Fibroblast of lung (primary cell): ENCODE results near the gene COL25A1. TPM values are rescaled to one million over a fixed set of nuclear protein-coding genes. Genes with fewer than 3 reads are reported as not detected.

ENCODE experiments used
- DNase-seq, 2 donors: peaks; one replicate each; pipeline versions ENCODE4 v3.0.0 to v3.0.0-alpha.2; 2010; ENCODE audit warnings: low read depth in 2 of 2
- H2AFZ ChIP-seq: 2 replicates; pipeline ENCODE4 v1.5.1; 2012; ENCODE audit warnings: low read length, control low read depth, inconsistent platforms
- H3K27ac ChIP-seq: 2 replicates; pipeline ENCODE4 v1.5.1; 2011; ENCODE audit warnings: low read length, control low read depth; ENCODE audit not compliant: insufficient read depth
- H3K27me3 ChIP-seq: 2 replicates; pipeline ENCODE4 v1.5.1; 2011; ENCODE audit warnings: mild to moderate bottlenecking, low read length; ENCODE audit not compliant: control insufficient read depth, insufficient read depth
- H3K36me3 ChIP-seq: 2 replicates; pipeline ENCODE4 v1.5.1; 2011; ENCODE audit warnings: low read length; ENCODE audit not compliant: control insufficient read depth, insufficient read depth
- H3K4me1 ChIP-seq: 2 replicates; pipeline ENCODE4 v1.5.1; 2011; ENCODE audit warnings: low read length; ENCODE audit not compliant: control insufficient read depth, insufficient read depth; ENCODE audit errors: extremely low read depth
- H3K4me2 ChIP-seq: 2 replicates; pipeline ENCODE4 v1.5.1; 2011; ENCODE audit warnings: low read length, control low read depth; ENCODE audit not compliant: insufficient read depth; ENCODE audit errors: extremely low read depth
- H3K4me3 ChIP-seq, 4 experiments: fragments of 200-600 bp in 1 of 4; sonication (generic) in 1 of 4; replicated peaks in 1 of 4; 2 replicates each; pipeline ENCODE4 v1.5.1; 2011 to 2016; ENCODE audit warnings: low read length in 4 of 4, low read depth in 3 of 4, mild to moderate bottlenecking in 3 of 4, control low read depth in 2 of 4, inconsistent platforms in 1 of 4, mixed read lengths in 1 of 4; ENCODE audit not compliant: insufficient read depth in 1 of 4; ENCODE audit errors: control extremely low read depth in 1 of 4
- H3K79me2 ChIP-seq: 2 replicates; pipeline ENCODE4 v1.5.1; 2012; ENCODE audit warnings: mild to moderate bottlenecking, low read length, inconsistent platforms; ENCODE audit not compliant: control insufficient read depth, insufficient read depth
- H3K9ac ChIP-seq: 2 replicates; pipeline ENCODE4 v1.5.1; 2011; ENCODE audit warnings: mild to moderate bottlenecking, low read length, control low read depth; ENCODE audit not compliant: insufficient read depth
- H3K9me3 ChIP-seq: 2 replicates; pipeline ENCODE4 v1.5.1; 2012; ENCODE audit warnings: low read depth, low read length; ENCODE audit not compliant: control insufficient read depth, insufficient read depth
- H4K20me1 ChIP-seq: 2 replicates; pipeline ENCODE4 v1.5.1; 2011; ENCODE audit warnings: low read length; ENCODE audit not compliant: control insufficient read depth, insufficient read depth; ENCODE audit errors: extremely low read depth
- CTCF ChIP-seq, 2 donors: IDR thresholded peaks in 1 of 2; conservative IDR thresholded peaks in 1 of 2; 1 replicate in 1 of 2; 2 replicates in 1 of 2; pipeline ENCODE4 v1.5.1; 2011 to 2012; ENCODE audit warnings: low read length in 2 of 2, control low read depth in 1 of 2, inconsistent platforms in 1 of 2, low read depth in 1 of 2, mild to moderate bottlenecking in 1 of 2
- EZH2 ChIP-seq: IDR thresholded peaks from 2 replicates; pipeline ENCODE4 v1.5.1; 2012; ENCODE audit warnings: low read length, control low read depth, mild to moderate bottlenecking; ENCODE audit errors: missing control alignments
- polyA plus RNA-seq, 2 donors: library from polyadenylated mRNA; depleted of rRNA in 1 of 2; stranded (reverse) in 1 of 2; unstranded in 1 of 2; fragments of >200 nt; gene quantifications; 2 replicates each; pipeline ENCODE4 v1.2.1, GENCODE V29; 2011 to 2012; ENCODE audit warnings: missing spikeins in 1 of 2
- total RNA-seq: library from RNA; depleted of rRNA; stranded (reverse); fragments of >200 nt; gene quantifications from 2 replicates; pipeline ENCODE4 v1.2.1, GENCODE V29; 2014

The COL25A1 gene
- total and polyA plus RNA-seq, 2 donors (not counting 1 experiment from before 2014, with no cell fraction given), result under 0.01 to 0.01 TPM

GRCh38 chr4:108831886-108832285 lies 470.6 kb downstream of the COL25A1 start:
- Histone ChIP-seq H2AFZ (no peak overlapping the region), H3K4me1 (no peaks in the 10 kb centered on the region), H3K27ac (no peak overlapping the region), H3K9ac (no peak overlapping the region), H3K4me3 (no peak overlapping the region), H3K79me2 (no peaks in the 10 kb centered on the region), H3K4me2 (no peak overlapping the region), H3K36me3 (no peaks in the 10 kb centered on the region), H3K27me3 (no peaks in the 10 kb centered on the region), H4K20me1 (no peaks in the 10 kb centered on the region), H3K9me3 (no peaks in the 10 kb centered on the region)
- no peak for TF ChIP-seq CTCF (conservative IDR thresholded peaks at IDR 0.05 in 1 of 2, IDR thresholded peaks at IDR 0.05 in 1 of 2; ENCODE audit: low read depth in 1 of 2, low read length in 2 of 2)
- TF ChIP-seq EZH2, result no peak
- DNase-seq, result no peak

- H3K36me3 ChIP-seq, result no peaks in the 10 kb centered on the region
- H3K27me3 ChIP-seq, result no peaks in the 10 kb centered on the region
- H3K4me1 ChIP-seq, result no peaks in the 10 kb centered on the region
- peak in 1 of 2 donors; percentile 44 for DNase-seq
- no peak overlapping the region for H3K9ac ChIP-seq
- H2AFZ ChIP-seq, result no peak overlapping the region
- no peaks in the 10 kb centered on the region for H3K9me3 ChIP-seq
- TF ChIP-seq EZH2, result no peak
- TF ChIP-seq CTCF (conservative IDR thresholded peaks at IDR 0.05 in 1 of 2, IDR thresholded peaks at IDR 0.05 in 1 of 2; ENCODE audit: low read depth in 1 of 2, low read length in 2 of 2), result no peak
- no peak overlapping the region for H3K27ac ChIP-seq
- no peak overlapping the region for H3K4me3 ChIP-seq
- no peak overlapping the region for H3K4me2 ChIP-seq
- no peaks in the 10 kb centered on the region for H3K79me2 ChIP-seq
- no peaks in the 10 kb centered on the region for H4K20me1 ChIP-seq
Measured at GRCh38 chr4:108831291-108831690, 471.2 kb downstream of the COL25A1 start.

GRCh38 chr4:108830509-108831244 lies 471.8 kb downstream of the COL25A1 start:
- Histone ChIP-seq H3K9ac (no peak overlapping the region), H3K4me2 (no peak overlapping the region), H3K9me3 (no peaks in the 10 kb centered on the region), H3K27me3 (no peaks in the 10 kb centered on the region), H3K36me3 (no peaks in the 10 kb centered on the region), H3K4me1 (no peaks in the 10 kb centered on the region), H3K79me2 (no peaks in the 10 kb centered on the region), H2AFZ (no peak overlapping the region), H3K4me3 (no peak overlapping the region), H4K20me1 (no peaks in the 10 kb centered on the region), H3K27ac (no peak overlapping the region)
- TF ChIP-seq CTCF (conservative IDR thresholded peaks at IDR 0.05 in 1 of 2, IDR thresholded peaks at IDR 0.05 in 1 of 2; ENCODE audit: low read depth in 1 of 2, low read length in 2 of 2) (no peak), EZH2 (no peak)
- DNase-seq, result peak; percentile 42 to 47
